HG03575 (cell line): ENCODE measurements around the gene PNPLA7.

ENCODE experiments used
- ATAC-seq: cut with Tn5 transposase; IDR thresholded peaks from one replicate; pipeline ENCODE4 v1.9.1; 2021; ENCODE audit not compliant: unreplicated experiment, insufficient number of reproducible peaks, low FRiP score; ENCODE audit errors: extremely low read depth

The PNPLA7 gene

DNA sequence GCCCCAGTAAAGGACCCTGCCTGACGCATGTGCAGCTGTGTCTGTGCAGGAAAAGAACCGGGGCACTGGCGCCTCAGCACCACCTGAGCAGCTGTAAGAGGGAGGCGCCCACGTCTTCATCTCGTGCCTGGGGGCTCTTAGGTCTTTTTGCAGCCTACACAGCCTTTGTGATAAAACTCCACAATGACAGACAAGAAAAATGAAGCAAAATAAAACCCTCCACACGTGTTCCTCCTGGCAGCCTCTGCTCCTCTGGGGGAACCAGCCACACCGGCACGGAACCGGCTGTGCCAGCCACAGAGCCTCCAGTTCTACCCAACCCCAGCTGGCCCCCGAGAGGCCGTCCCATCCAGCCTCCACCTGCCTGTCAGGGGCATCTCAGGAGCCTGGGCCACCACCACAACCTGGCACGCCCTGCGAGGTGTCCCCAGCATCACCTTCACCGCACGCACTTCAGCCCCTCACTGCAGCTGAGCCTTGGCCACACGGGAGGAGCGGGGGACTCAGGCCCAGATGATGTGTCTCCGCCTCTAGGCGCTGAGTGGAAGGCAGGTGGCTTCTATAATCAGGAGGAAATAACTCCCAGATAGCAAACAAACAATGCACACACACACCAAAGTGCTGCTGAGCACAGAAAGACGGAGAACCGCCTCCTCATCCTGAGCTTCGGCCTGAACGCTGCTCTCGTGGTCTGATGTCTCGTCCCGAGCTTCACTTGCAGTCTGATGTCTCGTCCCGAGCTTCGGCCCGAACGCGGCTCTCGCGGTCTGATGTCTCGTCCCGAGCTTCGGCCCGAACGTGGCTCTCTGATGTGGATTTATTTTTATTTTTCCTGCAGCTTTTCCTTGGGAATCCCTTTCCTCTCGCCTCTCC, 62.5 kb downstream of the PNPLA7 start:
- ATAC-seq = no peak

DNA sequence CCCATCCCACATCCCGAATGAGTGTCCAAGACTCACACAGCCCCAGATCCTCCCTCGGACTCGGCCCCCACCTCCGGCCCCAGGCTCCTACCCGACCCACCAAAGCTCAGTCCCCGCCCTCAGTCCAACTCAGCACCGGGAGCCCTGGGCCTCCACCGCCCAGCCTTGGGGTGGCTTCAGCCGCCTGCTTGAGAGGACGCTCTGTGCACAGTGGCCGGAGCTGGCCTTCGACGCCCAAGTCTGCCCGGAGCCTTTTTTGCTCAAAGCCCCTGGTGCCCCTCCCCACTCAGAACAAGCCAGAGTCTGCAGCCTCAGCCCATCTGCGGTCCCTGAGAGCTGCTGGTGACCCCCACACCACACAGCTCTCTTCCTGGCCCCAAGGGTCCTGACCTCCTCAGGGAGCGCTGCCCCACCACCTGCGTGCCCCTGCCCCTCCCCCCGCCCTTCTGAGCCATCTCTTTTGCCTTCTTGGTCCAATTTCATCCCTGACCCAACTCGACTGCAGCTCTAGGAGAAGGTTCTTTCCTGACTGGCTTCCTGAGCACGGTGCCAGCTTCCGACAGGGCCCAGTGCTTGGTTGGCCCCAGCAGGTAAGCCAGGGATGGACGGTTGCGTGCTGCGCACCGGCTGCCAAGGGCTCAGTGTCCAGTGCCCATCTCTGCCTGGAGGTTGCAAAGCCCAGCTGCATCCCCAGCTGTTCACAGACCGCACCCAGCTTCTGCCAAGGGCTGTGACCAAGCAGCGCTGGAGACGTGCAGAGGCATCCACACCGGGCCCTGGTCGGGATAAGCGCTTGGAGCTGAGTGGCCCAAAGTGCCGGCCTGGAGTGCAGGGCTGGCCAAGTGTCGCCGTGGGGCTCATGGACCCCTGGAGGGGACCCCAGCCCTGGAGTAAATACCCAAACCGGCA, 63.4 kb downstream of the PNPLA7 start:
- no peak for ATAC-seq

DNA sequence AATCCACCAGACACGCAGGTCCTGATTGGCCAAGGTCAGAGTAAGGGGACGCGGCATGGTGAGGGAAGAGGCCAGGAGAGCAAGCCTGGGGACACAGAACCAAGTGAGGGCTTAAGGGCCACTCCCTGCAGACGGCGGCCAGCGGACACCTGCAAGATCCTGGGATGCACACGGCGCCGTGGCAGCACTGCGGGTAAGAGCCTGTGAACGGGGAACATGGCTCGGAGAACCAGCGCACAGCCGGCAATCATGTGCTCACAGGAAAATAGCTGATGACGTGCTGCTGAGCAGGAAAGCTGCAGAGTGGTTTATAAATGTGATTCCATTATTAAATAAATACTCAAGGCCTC, 64.1 kb downstream of the PNPLA7 start:
- ATAC-seq = no peak

DNA sequence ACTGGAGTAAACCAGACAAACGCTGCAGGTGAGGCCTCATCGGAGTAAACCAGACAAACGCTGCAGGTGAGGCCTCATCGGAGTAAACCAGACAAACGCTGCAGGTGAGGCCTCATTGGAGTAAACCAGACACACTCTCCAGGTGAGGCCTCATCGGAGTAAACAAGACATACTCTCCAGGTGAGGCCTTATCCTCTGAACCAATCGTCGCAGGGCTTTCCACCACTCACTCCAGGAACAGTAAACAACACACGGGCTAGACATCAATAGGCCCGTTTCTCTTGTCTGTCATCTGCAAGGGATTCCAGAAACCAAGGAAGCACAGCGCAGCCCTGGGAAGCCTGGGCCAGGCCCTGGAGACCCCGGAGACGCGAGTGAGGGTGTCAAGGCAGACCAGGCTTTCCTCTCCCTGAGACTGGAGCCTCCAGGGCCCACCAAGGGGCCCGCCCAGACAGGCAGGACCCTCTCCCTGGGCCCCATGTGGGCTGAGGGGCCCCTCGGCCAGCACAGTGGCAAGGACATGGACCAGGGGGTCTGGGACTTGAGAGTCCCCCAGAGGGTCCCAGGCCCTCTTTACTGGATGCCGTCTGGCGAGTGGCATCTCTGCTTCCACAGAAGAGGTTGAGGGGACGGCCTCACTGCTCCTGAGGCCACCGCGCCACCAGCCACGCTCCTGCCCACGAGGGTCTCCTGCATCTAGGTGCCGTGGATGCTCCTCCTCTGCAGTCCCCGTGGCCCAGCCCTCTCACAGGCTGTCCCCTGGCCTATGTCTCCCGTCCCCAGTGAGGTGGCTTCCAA, 64.7 kb downstream of the PNPLA7 start:
- ATAC-seq = no peak

DNA sequence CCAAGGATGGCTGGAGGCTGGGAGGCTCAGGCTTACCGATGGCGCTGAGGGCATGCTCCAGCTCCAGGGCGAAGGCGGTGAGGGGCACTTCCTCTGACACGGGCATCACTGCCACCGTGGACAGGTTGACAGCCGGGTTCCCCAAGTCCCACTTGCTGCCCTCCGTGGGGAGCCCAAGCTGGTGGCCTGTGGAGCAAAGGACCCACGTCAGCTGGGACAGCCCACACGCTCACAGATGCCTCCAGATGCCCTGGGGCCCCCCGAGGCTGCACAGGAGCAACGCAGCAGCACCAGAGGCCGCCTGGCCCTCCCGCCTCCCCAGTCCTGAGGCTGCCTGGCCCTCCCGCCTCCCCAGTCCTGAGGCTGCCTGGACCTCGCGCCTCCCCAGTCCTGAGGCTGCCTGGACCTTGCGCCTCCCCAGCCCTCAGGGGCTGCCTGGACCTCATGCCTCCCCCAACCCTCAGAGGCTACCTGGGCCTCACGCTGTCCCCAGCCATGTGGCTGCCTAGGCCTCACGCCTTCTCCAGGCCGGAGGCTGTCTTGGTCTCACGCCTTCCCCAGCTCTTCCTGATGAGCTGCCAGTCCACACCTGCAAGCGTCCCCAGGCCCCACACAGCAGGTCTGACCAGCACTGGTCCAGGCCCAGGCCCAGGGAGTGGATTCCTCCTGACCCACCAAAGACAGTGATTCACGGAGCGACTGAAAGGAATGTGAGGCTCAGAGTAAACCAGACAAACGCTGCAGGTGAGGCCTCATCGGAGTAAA, 65.5 kb downstream of the PNPLA7 start:
- no peak for ATAC-seq

DNA sequence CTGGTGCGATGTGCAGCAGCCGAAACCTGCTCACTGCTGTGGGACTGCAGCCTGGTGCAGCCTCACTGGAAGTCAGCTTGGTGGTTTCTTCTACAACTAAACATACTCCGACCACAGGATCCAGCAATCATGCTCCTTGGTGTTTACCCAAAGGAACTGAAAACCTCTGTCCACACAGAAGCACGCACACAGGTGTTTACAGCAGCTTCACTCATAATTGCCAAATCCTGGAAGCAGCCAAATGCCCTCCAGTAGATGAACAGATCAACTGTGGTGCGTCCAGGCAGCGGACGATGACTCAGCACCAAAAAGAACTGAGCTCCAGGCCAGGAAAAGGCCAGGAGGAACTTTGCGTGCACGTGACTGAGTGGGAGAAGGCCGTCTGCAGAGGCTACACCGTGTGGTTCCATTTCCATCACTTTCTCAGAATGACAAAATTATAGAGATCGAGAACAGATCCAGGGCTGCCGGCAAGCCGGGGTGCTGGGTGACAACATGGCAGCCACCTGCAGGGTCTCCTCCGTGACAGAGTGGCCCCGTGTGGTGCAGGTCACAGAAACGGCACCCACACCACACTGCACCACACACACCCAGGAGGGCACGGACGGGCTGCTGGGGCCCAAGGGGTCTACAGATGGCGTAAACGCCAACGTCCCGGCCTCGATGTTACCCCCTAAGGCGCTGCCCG, 68.0 kb downstream of the PNPLA7 start:
- ATAC-seq = no peak

DNA sequence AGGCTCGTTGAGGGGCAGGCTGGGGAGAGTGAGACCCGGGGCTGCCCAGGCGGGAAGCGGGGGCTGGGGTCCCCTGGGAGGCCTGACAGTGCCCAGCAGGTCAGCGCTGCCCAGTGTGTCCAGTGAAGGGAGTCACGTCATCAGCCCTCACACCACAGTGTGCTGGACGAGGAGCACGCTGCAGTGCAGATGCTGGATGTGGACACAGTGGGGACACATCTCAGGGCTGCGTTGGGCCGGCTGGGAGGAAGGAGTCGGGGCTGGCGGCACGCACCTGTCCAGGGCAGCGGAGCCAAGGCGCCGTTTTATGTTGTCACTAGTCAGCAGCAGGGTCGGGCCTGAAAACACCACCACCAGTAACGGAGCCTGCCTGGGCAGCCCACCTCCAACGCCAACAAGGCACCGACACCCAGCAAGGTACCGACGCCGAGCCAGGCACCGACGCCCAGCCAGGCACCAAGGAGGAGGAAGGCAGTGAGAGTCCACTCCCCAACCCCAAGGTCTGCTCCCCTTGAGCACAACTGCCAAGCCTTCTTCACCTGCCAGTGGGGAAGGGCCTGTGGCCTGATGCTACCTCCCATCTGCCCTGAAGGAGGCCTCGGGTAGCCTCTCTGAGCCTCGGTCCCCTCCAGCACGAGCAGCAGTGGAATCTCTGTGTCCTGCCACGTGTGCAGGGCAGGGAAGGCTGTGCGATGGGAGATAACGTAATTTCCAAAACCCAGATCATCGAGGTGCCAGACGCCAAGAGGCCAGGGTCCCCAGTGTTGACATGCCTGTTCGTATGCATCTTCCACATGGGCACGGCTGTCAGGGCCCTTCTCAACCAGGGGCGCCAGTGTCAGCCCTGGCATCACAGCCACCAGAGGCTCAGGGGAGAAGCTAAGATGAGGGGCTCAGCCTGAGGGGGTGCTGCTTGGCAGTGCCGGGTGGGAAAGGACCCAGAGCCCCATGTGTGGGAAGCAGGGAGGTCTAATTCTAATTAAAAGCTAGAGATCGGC, 69.2 kb downstream of the PNPLA7 start:
- ATAC-seq = no peak

DNA sequence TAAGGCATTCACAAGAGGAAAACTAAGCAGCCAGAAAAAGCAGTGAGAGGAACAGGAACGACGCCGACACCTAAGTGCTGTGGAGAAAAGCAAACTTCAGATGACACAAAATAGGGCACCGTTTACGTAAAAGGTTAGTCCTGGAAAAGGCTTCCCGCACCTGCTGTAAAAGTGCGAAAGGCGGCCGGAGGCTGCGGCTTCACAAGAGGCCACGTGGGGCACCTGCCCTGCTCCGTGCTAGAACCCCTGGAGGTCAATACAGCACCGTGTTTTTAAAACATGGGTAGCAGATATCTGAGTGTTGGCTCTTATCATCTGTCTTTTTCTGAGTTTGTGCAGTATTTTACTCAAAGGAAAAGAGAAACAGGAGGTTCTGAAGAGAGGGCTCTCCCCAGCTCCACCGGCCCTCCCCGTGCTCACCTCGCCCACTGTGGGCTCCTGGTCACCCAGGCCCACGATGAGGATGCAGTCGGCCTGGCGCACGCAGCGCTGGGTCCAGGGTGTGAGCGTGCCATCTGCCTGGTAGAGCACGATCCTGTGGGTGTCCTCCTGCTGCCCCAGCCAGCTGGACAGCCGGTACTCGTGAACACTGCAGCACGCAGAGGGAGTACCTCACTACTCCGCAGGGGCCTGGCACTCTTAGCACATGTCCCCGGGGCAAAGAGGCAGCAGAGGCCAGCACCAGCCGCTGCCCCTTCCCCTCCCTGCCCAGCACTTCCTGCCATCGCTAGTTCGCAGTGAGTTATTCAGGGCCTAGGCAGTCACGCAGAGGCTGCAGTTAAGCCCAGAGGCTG, 70.1 kb downstream of the PNPLA7 start:
- no peak for ATAC-seq

DNA sequence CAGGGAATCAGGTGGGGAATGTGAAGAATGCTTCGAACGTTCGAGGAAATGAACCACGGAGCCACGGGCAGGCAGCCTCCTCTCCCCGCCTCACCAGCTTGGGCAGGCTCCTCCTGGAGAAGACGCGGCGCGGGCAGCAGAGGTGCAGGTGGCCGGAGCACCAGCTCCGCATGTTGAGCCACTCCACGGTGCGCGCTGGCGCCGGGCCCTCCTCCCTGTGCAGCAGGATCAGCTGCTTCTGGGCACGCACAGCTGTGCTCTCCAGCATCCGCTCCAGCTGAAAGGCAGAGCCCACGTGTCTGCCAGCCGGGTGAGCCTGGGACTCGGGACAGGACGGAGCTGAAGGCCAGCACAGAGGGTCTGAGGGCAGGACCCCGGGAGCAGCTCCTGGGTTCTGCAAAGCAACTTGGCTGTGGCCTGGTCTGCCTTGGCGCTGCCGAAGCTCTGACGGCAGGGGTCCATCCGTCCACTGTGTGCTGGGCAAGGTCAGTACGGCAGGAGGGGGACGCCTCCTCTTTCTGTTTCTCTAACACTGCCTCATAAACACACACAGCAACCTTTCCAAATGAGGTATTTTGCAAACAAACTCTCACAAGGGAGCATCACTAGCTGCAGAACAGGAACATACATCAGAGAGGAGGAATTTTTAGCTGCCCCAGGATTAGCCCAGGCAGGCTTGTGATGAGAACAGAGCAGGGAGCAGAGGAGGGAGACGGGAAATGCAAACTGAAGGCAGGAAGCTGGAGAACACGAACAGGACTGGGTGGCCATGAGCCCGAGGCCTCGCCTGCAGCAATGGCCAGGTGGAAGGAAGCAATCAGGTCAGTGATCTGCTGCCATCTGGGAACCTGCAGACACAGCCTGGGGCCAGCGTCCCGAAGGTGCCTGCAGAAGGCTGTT, 71.0 kb downstream of the PNPLA7 start:
- ATAC-seq = no peak

DNA sequence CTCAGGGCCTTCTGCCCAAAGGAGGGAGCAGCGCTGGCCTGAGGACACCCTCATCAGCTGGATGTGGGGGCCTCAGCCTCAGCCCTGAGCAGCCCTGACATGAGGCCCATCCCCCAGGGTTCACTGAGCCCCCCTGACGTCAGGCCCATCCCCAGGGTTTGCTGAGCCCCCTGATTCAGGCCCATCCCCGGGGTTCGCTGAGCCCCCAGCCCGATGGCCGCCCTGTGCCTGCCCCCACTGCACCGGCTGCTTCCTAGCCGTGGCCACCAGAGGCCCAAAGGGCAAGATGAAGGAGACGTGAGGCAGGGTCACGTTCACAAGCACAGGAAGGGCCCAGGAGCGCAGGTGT, 71.6 kb downstream of the PNPLA7 start:
- ATAC-seq = no peak

DNA sequence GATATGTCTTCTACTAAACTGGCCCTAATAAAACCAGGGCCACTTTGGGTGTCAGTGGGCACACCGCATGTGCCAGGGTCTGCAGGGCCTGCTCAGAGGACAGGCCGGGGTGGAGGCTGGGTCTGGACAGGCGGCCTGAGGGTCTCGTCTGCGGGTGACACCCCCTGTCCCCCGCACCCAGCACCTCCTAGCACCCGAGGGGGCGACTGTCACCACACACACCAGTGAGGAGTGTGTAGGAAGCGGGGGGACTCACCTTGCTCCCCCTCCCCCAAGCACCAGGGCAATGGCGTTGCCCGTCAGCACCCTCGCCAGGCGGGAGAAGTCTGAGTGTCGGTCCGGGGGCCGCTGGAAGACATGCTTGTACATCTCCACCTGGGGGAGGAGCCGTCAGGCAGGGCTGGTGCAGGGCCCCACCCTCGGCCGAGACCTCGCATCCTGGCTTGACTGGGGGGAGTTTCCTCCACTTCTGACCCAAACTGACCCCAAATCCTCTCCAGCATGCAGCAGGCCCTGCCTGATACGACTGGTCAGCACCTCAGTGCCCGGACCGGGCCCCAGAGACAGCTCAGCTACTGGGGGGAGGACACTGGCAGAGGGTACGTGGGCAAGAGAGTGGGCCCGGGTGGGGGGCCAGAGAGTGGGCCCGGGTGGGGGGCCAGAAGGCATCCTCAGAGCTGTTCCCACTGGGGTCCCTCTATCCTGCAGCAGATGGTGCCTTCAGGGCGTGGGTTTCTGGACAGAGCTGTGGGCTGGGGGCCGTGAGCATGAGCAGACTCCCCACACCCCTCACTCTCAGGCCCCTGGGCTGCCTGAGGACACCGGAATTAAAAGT, 72.2 kb downstream of the PNPLA7 start:
- ATAC-seq = no peak

DNA sequence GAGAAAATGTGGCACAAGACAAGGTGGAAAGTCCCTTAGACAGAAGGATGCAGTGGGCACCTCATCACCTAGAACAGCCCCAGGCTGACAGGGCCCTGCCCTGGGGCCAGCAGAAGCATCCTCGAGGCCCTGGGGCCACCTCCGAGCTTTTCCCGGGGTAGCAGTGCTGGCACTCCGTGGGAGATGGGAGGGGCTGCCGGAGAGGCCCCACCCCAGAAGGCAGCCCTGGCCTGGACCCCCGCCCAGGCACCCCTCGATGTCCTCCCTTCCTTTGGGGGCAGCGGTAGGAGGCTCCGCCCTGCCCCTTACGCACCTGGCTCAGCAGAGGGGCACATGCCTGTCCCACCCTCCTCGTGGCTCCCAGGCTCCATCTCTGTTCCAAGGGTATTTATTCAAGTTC, 73.3 kb downstream of the PNPLA7 start:
- no peak for ATAC-seq

DNA sequence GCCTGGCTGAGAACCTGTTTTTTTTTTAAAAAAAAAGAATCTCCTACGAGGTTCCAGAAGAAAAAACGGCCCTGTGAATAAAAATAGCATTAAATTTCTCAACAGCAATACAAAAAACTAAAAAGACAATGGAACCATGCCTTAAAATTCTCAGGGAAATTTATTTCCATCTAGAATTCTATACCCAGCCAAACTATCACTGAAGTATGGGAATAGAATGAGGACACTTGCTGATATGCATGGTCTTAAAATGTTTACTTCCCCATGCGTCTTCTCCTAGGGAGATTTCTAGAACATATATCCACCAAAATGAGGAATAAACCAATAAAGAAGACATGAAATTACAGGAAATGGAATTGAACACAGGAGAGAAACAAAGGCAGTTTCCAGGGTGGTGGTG, 74.5 kb downstream of the PNPLA7 start:
- no peak for ATAC-seq

DNA sequence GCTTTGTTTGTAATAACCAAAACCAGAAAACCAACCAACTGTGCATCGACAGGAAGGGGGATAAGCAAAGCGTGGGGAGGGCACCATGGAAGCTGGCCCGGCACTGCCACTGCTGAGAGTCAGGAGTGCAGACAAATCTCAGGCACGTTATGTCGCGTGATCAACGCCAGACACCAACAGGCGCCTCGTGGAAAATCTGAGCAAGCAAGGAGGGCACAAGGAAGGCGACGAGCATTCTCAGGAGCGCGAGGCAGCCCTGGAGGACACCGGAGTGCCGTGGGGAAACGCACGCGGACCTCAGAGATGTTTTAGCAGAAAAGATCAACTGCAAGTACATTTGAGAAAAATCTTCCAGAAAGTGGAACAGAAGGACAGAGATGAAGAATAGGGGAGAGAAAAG, 75.9 kb downstream of the PNPLA7 start:
- no peak for ATAC-seq

DNA sequence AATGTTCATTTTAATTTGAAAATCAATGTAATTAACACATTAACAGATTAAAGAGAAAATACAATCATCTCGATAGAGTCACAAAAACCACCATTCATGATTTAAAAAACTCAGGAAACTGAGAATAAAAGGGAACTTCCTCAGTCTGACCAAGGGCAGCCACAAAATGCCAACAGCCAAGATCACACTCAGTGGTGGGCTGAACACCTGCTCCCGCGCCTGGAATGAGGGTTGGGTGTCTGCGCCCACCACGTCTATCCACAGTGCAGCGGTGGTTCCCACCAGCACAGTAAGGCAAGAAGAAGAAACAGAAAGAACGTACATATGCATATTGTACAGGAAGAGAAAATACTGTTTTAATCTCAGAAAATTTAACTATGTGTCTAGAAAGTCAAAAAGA, 79.4 kb downstream of the PNPLA7 start:
- ATAC-seq = no peak
